ENCODE data around the gene TCEANC.

TCEANC gene

DNA sequence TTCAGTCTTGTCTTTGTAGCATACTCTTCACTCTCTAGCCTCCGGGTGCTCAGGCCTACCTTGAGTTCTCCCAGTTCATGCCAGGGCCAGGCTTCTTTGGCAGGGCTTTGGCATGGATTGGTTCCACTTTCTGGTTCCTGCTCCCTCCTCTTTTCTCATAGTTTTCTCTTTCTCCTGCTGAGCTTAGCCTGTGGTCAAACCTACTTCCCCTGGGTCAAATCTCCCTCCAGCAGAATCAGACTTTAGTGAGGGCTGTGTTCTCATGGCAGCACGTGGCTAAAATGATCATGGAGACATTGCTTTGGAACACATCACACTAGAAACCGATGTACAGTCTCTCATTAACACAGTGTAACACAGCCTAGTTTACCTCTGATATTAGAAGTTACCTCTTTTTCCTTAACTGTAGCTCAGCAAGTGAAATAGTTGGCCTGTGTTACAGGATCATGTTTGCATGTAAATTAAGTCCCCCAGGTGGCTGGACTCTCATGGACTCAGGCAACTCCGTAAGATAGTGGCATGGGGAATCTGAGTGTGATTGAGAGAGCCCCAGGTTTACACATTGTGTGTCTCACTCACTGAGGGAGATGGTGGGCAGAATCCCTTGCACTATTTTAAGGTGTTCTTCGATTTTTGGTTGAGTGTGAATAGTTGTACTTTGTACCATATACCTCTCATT is 49.3 kb downstream of the TCEANC start:
- H3K4me1 ChIP-seq = peaks cover 5% of the 10 kb centered on the region
- H3K4me2 ChIP-seq (ENCODE audit: low read length) = no peak overlapping the region
- no peak overlapping the region for H3K4me3 ChIP-seq (ENCODE audit: low read depth, low read length)
- H2AFZ ChIP-seq = no peak overlapping the region
- no peak for TF ChIP-seq CTCF (IDR thresholded peaks at IDR 0.05)
- peaks cover 17% of the 10 kb centered on the region for H3K79me2 ChIP-seq
- H3K27ac ChIP-seq = no peak overlapping the region
- no peaks in the 10 kb centered on the region for H3K27me3 ChIP-seq (ENCODE audit: control insufficient read depth, insufficient read depth, low read length)
- no peaks in the 10 kb centered on the region for H3K9me3 ChIP-seq (ENCODE audit: control insufficient read depth, low read length)
- no peaks in the 10 kb centered on the region for H3K36me3 ChIP-seq (ENCODE audit: control insufficient read depth, insufficient read depth, low read length)
- no peak overlapping the region for H3K9ac ChIP-seq

GRCh38 chrX:13703135-13703534 is 50.2 kb downstream of the TCEANC start:
- peaks cover 17% of the 10 kb centered on the region for H3K79me2 ChIP-seq
- no peak for TF ChIP-seq CTCF (IDR thresholded peaks at IDR 0.05)
- H2AFZ ChIP-seq = no peak overlapping the region
- no peak overlapping the region for H3K4me2 ChIP-seq (ENCODE audit: low read length)
- no peak overlapping the region for H3K27ac ChIP-seq
- no peak overlapping the region for H3K9ac ChIP-seq
- no peaks in the 10 kb centered on the region for H3K9me3 ChIP-seq (ENCODE audit: control insufficient read depth, low read length)
- H3K36me3 ChIP-seq (ENCODE audit: control insufficient read depth, insufficient read depth, low read length) = no peaks in the 10 kb centered on the region
- no peak overlapping the region for H3K4me3 ChIP-seq (ENCODE audit: low read depth, low read length)
- no peaks in the 10 kb centered on the region for H3K27me3 ChIP-seq (ENCODE audit: control insufficient read depth, insufficient read depth, low read length)
- peaks cover 5% of the 10 kb centered on the region for H3K4me1 ChIP-seq

DNA sequence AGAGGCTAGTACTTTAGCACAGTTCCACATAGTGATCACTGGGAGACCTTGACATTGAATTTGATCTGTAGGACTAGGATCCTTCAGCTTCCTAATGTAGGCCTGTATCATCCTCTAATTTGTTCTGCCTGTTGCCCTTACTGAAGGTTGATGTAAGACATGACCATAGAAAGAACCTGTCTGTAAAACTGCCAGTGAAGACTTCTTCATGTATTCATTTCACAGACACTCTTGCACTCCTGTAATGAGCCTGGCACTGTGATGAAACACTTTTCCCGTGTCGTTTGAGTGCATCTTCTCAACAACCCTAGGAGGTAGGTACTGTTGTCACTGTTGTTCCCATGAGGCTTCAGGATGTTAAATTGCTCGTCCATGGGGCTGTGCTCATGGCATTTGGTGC is 50.6 kb downstream of the TCEANC start:
- Histone ChIP-seq H2AFZ (no peak overlapping the region), H3K9me3 (ENCODE audit: control insufficient read depth, low read length) (no peaks in the 10 kb centered on the region), H3K4me3 (ENCODE audit: low read depth, low read length) (no peak overlapping the region), H3K79me2 (peaks cover 17% of the 10 kb centered on the region), H3K36me3 (ENCODE audit: control insufficient read depth, insufficient read depth, low read length) (no peaks in the 10 kb centered on the region), H3K27ac (no peak overlapping the region), H3K4me2 (ENCODE audit: low read length) (no peak overlapping the region), H3K9ac (no peak overlapping the region), H3K4me1 (peaks cover 5% of the 10 kb centered on the region), H3K27me3 (ENCODE audit: control insufficient read depth, insufficient read depth, low read length) (no peaks in the 10 kb centered on the region)
- TF ChIP-seq CTCF (IDR thresholded peaks at IDR 0.05) = no peak

DNA sequence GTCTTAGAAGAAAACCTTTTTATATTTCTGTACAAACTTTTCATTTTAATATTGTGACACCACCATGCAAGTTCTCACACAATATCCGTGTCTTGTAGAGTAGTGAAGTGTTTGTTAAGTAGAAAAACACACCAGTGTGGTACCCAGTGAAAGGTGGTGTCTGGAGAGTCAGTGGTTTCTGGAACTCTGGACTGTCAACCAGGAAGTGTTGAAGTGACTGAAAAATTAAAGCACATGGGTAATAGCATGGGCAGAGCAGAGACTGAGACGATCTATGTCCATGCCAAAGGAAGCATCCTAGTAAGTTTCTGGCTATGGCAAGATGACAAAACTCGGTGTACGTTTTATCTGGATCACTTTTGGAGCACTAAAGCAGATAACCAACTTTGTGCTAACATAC is 58.2 kb downstream of the TCEANC start:
- H3K4me1 ChIP-seq = no peaks in the 10 kb centered on the region
- H3K4me2 ChIP-seq (ENCODE audit: low read length) = no peak overlapping the region
- no peaks in the 10 kb centered on the region for H3K36me3 ChIP-seq (ENCODE audit: control insufficient read depth, insufficient read depth, low read length)
- no peak overlapping the region for H3K27ac ChIP-seq
- TF ChIP-seq CTCF (IDR thresholded peaks at IDR 0.05) = no peak
- H2AFZ ChIP-seq = no peak overlapping the region
- H3K9ac ChIP-seq = no peak overlapping the region
- H3K27me3 ChIP-seq (ENCODE audit: control insufficient read depth, insufficient read depth, low read length) = no peaks in the 10 kb centered on the region
- H3K9me3 ChIP-seq (ENCODE audit: control insufficient read depth, low read length) = no peaks in the 10 kb centered on the region
- H3K79me2 ChIP-seq = no peaks in the 10 kb centered on the region
- H3K4me3 ChIP-seq (ENCODE audit: low read depth, low read length) = no peak overlapping the region
